ENCODE results near the gene IGF1R. TPM values are rescaled to one million over a fixed set of nuclear protein-coding genes. Genes with fewer than 3 reads are reported as not detected.
A peak's percentile ranks its signal among the peaks of the same experiment; 100 is the strongest.

Gene IGF1R
- total and polyA plus RNA-seq, 2 of the 13 experiments (the other 11 are each of a cell fraction or from before 2014, with no cell fraction given) = 15.9 to 18.4 TPM

DNA sequence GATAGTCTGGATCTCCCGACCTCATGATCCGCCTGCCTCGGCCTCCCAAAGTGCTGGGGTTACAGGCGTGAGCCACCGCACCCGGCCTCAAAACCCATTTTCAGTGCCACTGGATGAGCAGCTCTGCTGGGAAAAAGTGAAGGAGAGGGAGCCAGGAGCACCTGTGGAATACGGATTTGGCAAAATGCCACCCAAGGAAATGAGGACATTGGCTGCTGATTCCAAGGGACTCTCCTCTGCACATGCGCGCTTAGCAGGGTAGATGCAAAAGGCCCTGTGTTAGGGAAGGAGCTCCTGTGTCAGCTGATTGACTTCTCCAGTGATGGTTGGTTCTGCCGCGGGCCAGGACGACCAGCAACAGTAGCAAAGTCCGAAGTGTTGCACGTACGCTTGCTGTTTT, 43.4 kb upstream of the IGF1R start:
- peak overlapping the region in 1 of 3 experiments; percentile 6; a peak in 1 of 6 replicates for H3K4me3 ChIP-seq (replicated peaks in 1 of 3; ENCODE audit: insufficient read depth in 1 of 3, low read depth in 2 of 3, low read length in 3 of 3)
- H3K4me1 ChIP-seq (ENCODE audit: insufficient read depth, low read length) = peaks cover 16% of the 10 kb centered on the region
- WGBS (ENCODE audit: low lambda C conversion rate) = 21% methylated on average over 10 of the region's 15 CpGs
- peak; percentile 23 for DNase-seq (ENCODE audit: low spot score)
- no peak for FAIRE-seq
- no peak overlapping the region for H3K27ac ChIP-seq (ENCODE audit: extremely low read length, insufficient read depth, low read length)
- H3K27me3 ChIP-seq (ENCODE audit: control insufficient read depth in 1 of 2, insufficient read depth in 2 of 2, low read length in 2 of 2) = peaks cover 0 to 35% of the 10 kb centered on the region in 2 experiments; a peak in 3 of 5 replicates
- H4K20me1 ChIP-seq (ENCODE audit: insufficient read depth, low read length) = no peaks in the 10 kb centered on the region
- intact Hi-C loops (cut with micrococcal nuclease; ENCODE audit: unreplicated experiment) = no loop called here
- ChIA-PET CTCF (ENCODE audit: low intra/inter-chr PET ratio, low total read pairs) (no interaction called here), POLR2A (no interaction called here)
- no peak overlapping the region for H2AFZ ChIP-seq (ENCODE audit: low read length)
- BruUV-seq (replicated peaks) = no TSS peak
- in situ Hi-C loops (cut with HindIII; ENCODE audit: extremely low pct_ligation_motif_present, low pct_unique_long_range_greater_than_20kb) = no loop called here
- no peaks in the 10 kb centered on the region for H3K36me3 ChIP-seq (replicated peaks in 1 of 2; ENCODE audit: control insufficient read depth in 1 of 2, insufficient read depth in 2 of 2, low read length in 2 of 2)
- H3K4me2 ChIP-seq (ENCODE audit: low read depth, low read length) = peak overlapping the region; percentile 27
- peak; percentile 73 for ATAC-seq
- H3K9ac ChIP-seq (ENCODE audit: insufficient read depth, low read depth, low read length) = no peak overlapping the region
- H3K79me2 ChIP-seq (ENCODE audit: insufficient read depth, low read length) = no peaks in the 10 kb centered on the region
- H3K9me3 ChIP-seq (ENCODE audit: low read length) = no peaks in the 10 kb centered on the region
- TF ChIP-seq ZBTB20 (CRISPR knock-in tag; IDR thresholded peaks at IDR 0.05; ENCODE audit: borderline replicate concordance, low read depth) (no peak), HNF4A (CRISPR knock-in tag; IDR thresholded peaks at IDR 0.05) (peak; percentile 32; the same call in 1 of the 2 replicates), ZNF432 (CRISPR knock-in tag; IDR thresholded peaks at IDR 0.05; ENCODE audit: borderline replicate concordance) (no peak), CBX5 (CRISPR knock-in tag; IDR thresholded peaks at IDR 0.05; ENCODE audit: borderline replicate concordance) (no peak), TCF12 (IDR thresholded peaks at IDR 0.05) (no peak), TCF12 (CRISPR knock-in tag; IDR thresholded peaks at IDR 0.05) (no peak), ZC3H13 (CRISPR knock-in tag; IDR thresholded peaks at IDR 0.05) (no peak), PHF21A (CRISPR knock-in tag; IDR thresholded peaks at IDR 0.05) (no peak), TCF7 (IDR thresholded peaks at IDR 0.05; ENCODE audit: low read depth) (no peak), SIX4 (CRISPR knock-in tag; IDR thresholded peaks at IDR 0.05) (no peak)
- TF ChIP-seq, protein P1, sequence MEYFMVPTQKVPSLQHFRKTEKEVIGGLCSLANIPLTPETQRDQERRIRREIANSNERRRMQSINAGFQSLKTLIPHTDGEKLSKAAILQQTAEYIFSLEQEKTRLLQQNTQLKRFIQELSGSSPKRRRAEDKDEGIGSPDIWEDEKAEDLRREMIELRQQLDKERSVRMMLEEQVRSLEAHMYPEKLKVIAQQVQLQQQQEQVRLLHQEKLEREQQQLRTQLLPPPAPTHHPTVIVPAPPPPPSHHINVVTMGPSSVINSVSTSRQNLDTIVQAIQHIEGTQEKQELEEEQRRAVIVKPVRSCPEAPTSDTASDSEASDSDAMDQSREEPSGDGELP (IDR thresholded peaks at IDR 0.05; ENCODE audit: borderline replicate concordance, low read depth) = peak; percentile 57; the same call in 1 of the 2 replicates
- TF ChIP-seq, protein P2, sequence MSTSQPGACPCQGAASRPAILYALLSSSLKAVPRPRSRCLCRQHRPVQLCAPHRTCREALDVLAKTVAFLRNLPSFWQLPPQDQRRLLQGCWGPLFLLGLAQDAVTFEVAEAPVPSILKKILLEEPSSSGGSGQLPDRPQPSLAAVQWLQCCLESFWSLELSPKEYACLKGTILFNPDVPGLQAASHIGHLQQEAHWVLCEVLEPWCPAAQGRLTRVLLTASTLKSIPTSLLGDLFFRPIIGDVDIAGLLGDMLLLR (CRISPR knock-in tag; IDR thresholded peaks at IDR 0.05) = no peak
- TF ChIP-seq, protein P3, sequence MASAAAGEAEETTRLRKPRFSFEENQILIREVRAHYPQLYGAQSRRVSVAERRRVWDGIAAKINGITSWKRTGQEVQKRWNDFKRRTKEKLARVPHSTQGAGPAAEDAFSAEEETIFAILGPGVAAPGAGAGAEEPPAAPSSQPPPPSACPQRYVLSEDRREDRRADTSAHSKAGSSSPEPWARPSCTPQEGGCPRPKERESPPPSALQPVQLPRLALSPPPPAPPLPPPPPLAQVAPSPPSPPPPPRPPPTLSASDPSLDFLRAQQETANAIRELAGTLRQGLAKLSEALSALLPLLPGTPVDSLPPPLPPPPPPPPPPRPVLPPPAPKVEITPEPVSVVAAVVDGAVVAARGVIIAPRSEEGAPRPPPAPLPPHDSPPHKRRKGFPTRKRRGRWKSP (CRISPR knock-in tag; IDR thresholded peaks at IDR 0.05) = no peak
